Naive thymus-derived CD8-positive, alpha-beta T cell (primary cell): ENCODE data around the gene CORO6. TPM values are rescaled to one million over a fixed set of nuclear protein-coding genes. Genes with fewer than 3 reads are reported as not detected.

Experiments used
- ATAC-seq, 2 donors: fragments of 150-1000 bp; cut with Tn5 transposase in 1 of 2; sonication (Bioruptor Pico), chemical (Tn5 transposase) in 1 of 2; 1 replicate in 1 of 2; 2 replicates in 1 of 2; pipeline ENCODE4 v1.10.0; 2021; ENCODE audit warnings: mild to moderate bottlenecking in 2 of 2, moderate library complexity in 2 of 2
- POLR2A ChIA-PET: fragments of 350-600 bp; sonication (Branson Sonifier 250); formaldehyde crosslinking; loops from one replicate; lab custom pipeline; 2021; ENCODE audit warnings: antibody characterized with exemption; lab: Charles Lee
- DNase-seq, 10 donors: peaks; one replicate each; pipeline versions ENCODE4 v3.0.0 to v3.0.0-alpha.2; 2020 to 2022
- H3K27ac Mint-ChIP-seq, 10 donors: one replicate each; pipeline ENCODE4 v1.8.0; 2020 to 2022; ENCODE audit warnings: mild to moderate bottlenecking in 10 of 10, mixed read lengths in 10 of 10, moderate library complexity in 4 of 10, inconsistent platforms in 1 of 10
- H3K27me3 Mint-ChIP-seq, 5 donors: one replicate each; pipeline ENCODE4 v1.8.0; 2021 to 2022; ENCODE audit warnings: mixed read lengths in 5 of 5
- H3K36me3 Mint-ChIP-seq, 3 donors: one replicate each; pipeline ENCODE4 v1.8.0; 2020 to 2022; ENCODE audit warnings: mixed read lengths in 3 of 3, mild to moderate bottlenecking in 2 of 3, inconsistent platforms in 1 of 3
- H3K4me1 Mint-ChIP-seq, 4 donors: one replicate each; pipeline ENCODE4 v1.8.0; 2021 to 2022; ENCODE audit warnings: mixed read lengths in 4 of 4
- H3K4me3 Mint-ChIP-seq, 10 donors: one replicate each; pipeline ENCODE4 v1.8.0; 2020 to 2022; ENCODE audit warnings: mild to moderate bottlenecking in 10 of 10, mixed read lengths in 10 of 10, moderate library complexity in 6 of 10, inconsistent platforms in 1 of 10
- H3K9me3 Mint-ChIP-seq, 9 donors: one replicate each; pipeline ENCODE4 v1.8.0; 2020 to 2022; ENCODE audit warnings: mixed read lengths in 9 of 9, mild to moderate bottlenecking in 3 of 9, inconsistent platforms in 1 of 9, moderate library complexity in 1 of 9
- polyA plus RNA-seq, 3 donors: library from polyadenylated mRNA; unstranded; fragments of 300-500 nt; fragmentation: Illumina TruSeq; gene quantifications; one replicate each; pipeline ENCODE4 v1.2.3, GENCODE V29; 2021
- total RNA-seq, 8 experiments: library from RNA in 2 of 8; stranded (reverse) in 2 of 8; gene quantifications; one replicate each; pipeline ENCODE4 v1.2.3 and lab custom pipeline; 2021 to 2026

Gene CORO6
- total and polyA plus RNA-seq, 5 experiments from 2014 or later: 0.22 to 2.2 (median 1.0) TPM; not detected in 1

- peak overlapping the region; percentile 63 to 94 (median 88) for H3K27ac Mint-ChIP-seq
- no peaks in the 10 kb centered on the region for H3K9me3 Mint-ChIP-seq
- POLR2A ChIA-PET: interaction anchor here (0.7 to 2.4 kb wide), 5 partner anchors 15 to 28 kb away, joined by 3 to 31 read pairs (median 5); partner anchors contain the start of gene ABHD15
- ATAC-seq (no peak), DNase-seq (no peak)
- peak overlapping the region; percentile 88 to 95 (median 94) for H3K4me3 Mint-ChIP-seq
- no peaks in the 10 kb centered on the region for H3K36me3 Mint-ChIP-seq
- H3K4me1 Mint-ChIP-seq: peaks cover 30 to 80% (median 78%) of the 10 kb centered on the region in 4 donors
- H3K27me3 Mint-ChIP-seq: no peaks in the 10 kb centered on the region
Measured at GRCh38 chr17:29587591-29587990, 35.1 kb downstream of the CORO6 start.

GRCh38 chr17:29586676-29587469, 35.8 kb downstream of the CORO6 start:
- POLR2A ChIA-PET: interaction anchor here (1.3 to 3.1 kb wide), 4 partner anchors 9 to 29 kb away, joined by 4 to 31 read pairs (median 12); partner anchors contain the start of gene ABHD15
- no peaks in the 10 kb centered on the region for H3K9me3 Mint-ChIP-seq
- H3K4me1 Mint-ChIP-seq: peaks cover 31 to 73% (median 71%) of the 10 kb centered on the region in 4 donors
- H3K27ac Mint-ChIP-seq: peak overlapping the region in 9 of 10 donors; percentile 28 to 94 (median 82)
- ATAC-seq: no peak
- H3K36me3 Mint-ChIP-seq: peaks cover 0 to 5% (median 3%) of the 10 kb centered on the region in 3 donors
- DNase-seq: no peak
- no peaks in the 10 kb centered on the region for H3K27me3 Mint-ChIP-seq
- peak overlapping the region in 9 of 10 donors; percentile 36 to 95 (median 92) for H3K4me3 Mint-ChIP-seq

- H3K27ac Mint-ChIP-seq: peak overlapping the region in 8 of 10 donors; percentile 21 to 83 (median 74)
- peak in 5 of 10 donors; percentile 11 to 68 (median 27) for DNase-seq
- peak overlapping the region in 8 of 10 donors; percentile 7 to 70 (median 30) for H3K4me3 Mint-ChIP-seq
- H3K4me1 Mint-ChIP-seq: peaks cover 26 to 64% (median 60%) of the 10 kb centered on the region in 4 donors
- ATAC-seq: no peak
- POLR2A ChIA-PET: interaction anchor here (0.7 to 3.1 kb wide), 3 partner anchors 16 to 345 kb away, joined by 5 to 20 read pairs (median 9); partner anchors contain the start of gene SSH2
- no peaks in the 10 kb centered on the region for H3K9me3 Mint-ChIP-seq
- no peaks in the 10 kb centered on the region for H3K27me3 Mint-ChIP-seq
- peaks cover 0 to 10% (median 3%) of the 10 kb centered on the region in 3 donors for H3K36me3 Mint-ChIP-seq
Measured at GRCh38 chr17:29585080-29585751, 37.5 kb downstream of the CORO6 start.

GRCh38 chr17:29584452-29585079, 38.1 kb downstream of the CORO6 start:
- DNase-seq (no peak), ATAC-seq (no peak)
- H3K9me3 Mint-ChIP-seq: no peaks in the 10 kb centered on the region
- peaks cover 25 to 61% (median 57%) of the 10 kb centered on the region in 4 donors for H3K4me1 Mint-ChIP-seq
- no peaks in the 10 kb centered on the region for H3K27me3 Mint-ChIP-seq
- H3K4me3 Mint-ChIP-seq: peak overlapping the region in 5 of 10 donors; percentile 30 to 80 (median 64)
- H3K36me3 Mint-ChIP-seq: peaks cover 0 to 15% (median 3%) of the 10 kb centered on the region in 3 donors
- peak overlapping the region in 9 of 10 donors; percentile 61 to 83 (median 76) for H3K27ac Mint-ChIP-seq
- POLR2A ChIA-PET: interaction anchor here (0.7 to 6.0 kb wide), 4 partner anchors 8 to 345 kb away, joined by 5 to 43 read pairs (median 14); partner anchors contain the start of genes ANKRD13B and SSH2

- Mint-ChIP-seq H3K4me3 (peak overlapping the region in 3 of 10 donors; percentile 7 to 52 (median 36)), H3K36me3 (peaks cover 0 to 15% (median 3%) of the 10 kb centered on the region in 3 donors), H3K27me3 (no peaks in the 10 kb centered on the region), H3K27ac (peak overlapping the region in 8 of 10 donors; percentile 43 to 83 (median 72)), H3K9me3 (no peaks in the 10 kb centered on the region), H3K4me1 (peaks cover 27 to 61% (median 57%) of the 10 kb centered on the region in 4 donors)
- POLR2A ChIA-PET: interaction anchor here (0.5 to 6.0 kb wide), 6 partner anchors 9 to 346 kb away, joined by 3 to 43 read pairs (median 6); partner anchors contain the start of genes ANKRD13B and SSH2
- DNase-seq: peak in 1 of 10 donors; percentile 58
- no peak for ATAC-seq
Measured at GRCh38 chr17:29583324-29584248, 39.1 kb downstream of the CORO6 start.

- Mint-ChIP-seq H3K9me3 (no peaks in the 10 kb centered on the region), H3K4me1 (peaks cover 24 to 54% (median 50%) of the 10 kb centered on the region in 4 donors), H3K36me3 (peaks cover 0 to 15% (median 3%) of the 10 kb centered on the region in 3 donors), H3K27me3 (no peaks in the 10 kb centered on the region), H3K4me3 (no peak overlapping the region), H3K27ac (peak overlapping the region in 1 of 10 donors; percentile 33)
- no peak for DNase-seq
- no peak for ATAC-seq
- POLR2A ChIA-PET: interaction anchor here (0.8 to 6.0 kb wide), 2 partner anchors 8 to 10 kb away, joined by 3 to 43 read pairs; partner anchors contain the start of gene ANKRD13B
Measured at GRCh38 chr17:29582772-29583171, 39.9 kb downstream of the CORO6 start.

- H3K27me3 Mint-ChIP-seq: no peaks in the 10 kb centered on the region
- peak overlapping the region in 2 of 10 donors; percentile 38 to 67 for H3K27ac Mint-ChIP-seq
- H3K9me3 Mint-ChIP-seq: no peaks in the 10 kb centered on the region
- peaks cover 19 to 49% (median 46%) of the 10 kb centered on the region in 4 donors for H3K4me1 Mint-ChIP-seq
- peaks cover 0 to 17% (median 3%) of the 10 kb centered on the region in 3 donors for H3K36me3 Mint-ChIP-seq
- POLR2A ChIA-PET: interaction anchor here (1.3 to 6.0 kb wide), 4 partner anchors 10 to 196 kb away, joined by 3 to 43 read pairs (median 17); partner anchors contain the start of gene ANKRD13B
- ATAC-seq (no peak), DNase-seq (no peak)
- no peak overlapping the region for H3K4me3 Mint-ChIP-seq
Measured at GRCh38 chr17:29582254-29582765, 40.4 kb downstream of the CORO6 start.

- ATAC-seq: no peak
- Mint-ChIP-seq H3K27ac (peak overlapping the region in 2 of 10 donors; percentile 38 to 67), H3K4me3 (no peak overlapping the region), H3K36me3 (peaks cover 0 to 21% (median 3%) of the 10 kb centered on the region in 3 donors), H3K9me3 (no peaks in the 10 kb centered on the region), H3K4me1 (peaks cover 18 to 43% (median 40%) of the 10 kb centered on the region in 4 donors), H3K27me3 (no peaks in the 10 kb centered on the region)
- no peak for DNase-seq
- POLR2A ChIA-PET: interaction anchor here (1.3 to 6.0 kb wide), 6 partner anchors 11 to 197 kb away, joined by 3 to 43 read pairs (median 16); partner anchors contain the start of genes ABHD15, ANKRD13B and TP53I13
Measured at GRCh38 chr17:29581583-29582253, 41.0 kb downstream of the CORO6 start.

GRCh38 chr17:29579866-29580771, 42.6 kb downstream of the CORO6 start:
- ATAC-seq (peak; percentile 98 to 99), DNase-seq (peak; percentile 81 to 94 (median 89))
- peaks cover 0 to 31% (median 3%) of the 10 kb centered on the region in 3 donors for H3K36me3 Mint-ChIP-seq
- H3K27me3 Mint-ChIP-seq: no peaks in the 10 kb centered on the region
- H3K9me3 Mint-ChIP-seq: no peaks in the 10 kb centered on the region
- H3K4me3 Mint-ChIP-seq: peak overlapping the region in 1 of 10 donors; percentile 35
- peak overlapping the region; percentile 38 to 93 (median 76) for H3K27ac Mint-ChIP-seq
- POLR2A ChIA-PET: interaction anchor here (0.6 to 6.0 kb wide), 11 partner anchors 9 to 502 kb away, joined by 3 to 43 read pairs (median 6); partner anchors contain the start of genes ABHD15, ANKRD13B, CORO6 and TP53I13
- H3K4me1 Mint-ChIP-seq: peaks cover 11 to 28% (median 26%) of the 10 kb centered on the region in 4 donors
